ENCODE measurements around the gene CELF5. TPM values are rescaled to one million over a fixed set of nuclear protein-coding genes. Genes with fewer than 3 reads are reported as not detected.
"Not testable (repeated sequence)": the region's sequence is repeated elsewhere in the genome, so short reads cannot be mapped to it uniquely, and the experiment has no call there.

The CELF5 gene
- total RNA-seq, 4 donors from 2014 or later, result 0.28 to 0.73 TPM; not detected in 2

DNA sequence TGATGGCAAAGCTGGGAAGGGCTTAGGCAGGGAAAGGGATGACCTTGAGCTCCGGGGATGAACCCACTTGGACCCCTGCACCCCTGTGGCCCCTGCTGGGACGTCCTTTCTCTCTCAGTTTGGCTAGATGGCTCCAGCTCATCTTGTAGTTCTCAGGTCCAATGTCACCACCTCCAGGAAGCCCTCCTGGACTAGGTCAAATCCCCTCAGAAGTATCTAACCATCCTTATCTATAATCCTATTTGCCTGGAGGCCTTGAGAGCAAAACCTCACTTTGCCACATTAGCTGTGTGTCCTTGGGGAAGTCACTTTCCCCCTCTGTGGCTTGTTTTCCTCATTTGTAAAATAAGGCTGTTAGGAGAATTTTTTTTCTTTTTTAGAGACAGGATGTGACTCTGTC lies 99.2 kb downstream of the CELF5 start:
- Histone ChIP-seq H3K4me3 (no peak overlapping the region), H3K4me1 (no peaks in the 10 kb centered on the region), H3K27ac (no peak overlapping the region), H3K9me3 (no peaks in the 10 kb centered on the region), H3K36me3 (no peaks in the 10 kb centered on the region), H3K27me3 (no peaks in the 10 kb centered on the region)
- intact Hi-C loops (cut with DNase I; ENCODE audit: low total_unique reads), result no loop called here
- TF ChIP-seq POLR2A (IDR thresholded peaks at IDR 0.05) (no peak), CTCF (IDR thresholded peaks at IDR 0.05) (no peak)
- no peak for DNase-seq

- H3K4me3 ChIP-seq, result no peak overlapping the region
- intact Hi-C loops (cut with DNase I; ENCODE audit: low total_unique reads), result no loop called here
- peak; percentile 35 to 57 (median 55) for TF ChIP-seq CTCF (IDR thresholded peaks at IDR 0.05)
- no peak for TF ChIP-seq POLR2A (IDR thresholded peaks at IDR 0.05)
- no peaks in the 10 kb centered on the region for H3K36me3 ChIP-seq
- H3K4me1 ChIP-seq, result no peaks in the 10 kb centered on the region
- DNase-seq, result no peak
- H3K27ac ChIP-seq, result no peak overlapping the region
- no peaks in the 10 kb centered on the region for H3K27me3 ChIP-seq
- no peaks in the 10 kb centered on the region for H3K9me3 ChIP-seq
Measured at GRCh38 chr19:3324405-3324856, 100.0 kb downstream of the CELF5 start.

DNA sequence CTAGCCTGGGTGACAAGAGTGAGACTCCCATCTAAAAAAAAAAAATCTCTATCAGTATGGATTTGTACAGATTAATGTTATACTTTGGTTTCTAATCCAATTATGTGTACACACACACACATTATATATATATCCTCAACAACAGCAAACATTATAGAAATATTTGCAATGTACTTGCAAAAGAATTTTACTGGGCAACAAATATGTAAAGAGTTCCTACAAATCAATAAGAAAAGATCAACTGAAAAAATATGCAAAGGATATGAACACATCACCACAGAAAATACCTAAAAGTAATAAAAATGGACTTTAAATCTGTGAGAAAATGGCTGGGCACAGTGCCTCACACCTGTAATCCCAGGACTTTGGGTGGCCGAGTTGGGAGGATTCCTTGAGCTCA lies 101.0 kb downstream of the CELF5 start:
- H3K4me3 ChIP-seq, result no peak overlapping the region
- TF ChIP-seq POLR2A (IDR thresholded peaks at IDR 0.05), result no peak
- intact Hi-C loops (cut with DNase I; ENCODE audit: low total_unique reads), result no loop called here

GRCh38 chr19:3328743-3329142 lies 104.3 kb downstream of the CELF5 start:
- H3K27me3 ChIP-seq, result no peaks in the 10 kb centered on the region
- H3K9me3 ChIP-seq, result no peaks in the 10 kb centered on the region
- TF ChIP-seq CTCF (IDR thresholded peaks at IDR 0.05) (no peak), POLR2A (IDR thresholded peaks at IDR 0.05) (no peak)
- no peaks in the 10 kb centered on the region for H3K4me1 ChIP-seq
- intact Hi-C loops (cut with DNase I; ENCODE audit: low total_unique reads), result no loop called here
- H3K27ac ChIP-seq, result no peak overlapping the region
- H3K4me3 ChIP-seq, result no peak overlapping the region
- DNase-seq, result no peak
- H3K36me3 ChIP-seq, result no peaks in the 10 kb centered on the region

More for the DNA sequence above, 101.0 kb downstream of the CELF5 start:
- no peaks in the 10 kb centered on the region for H3K27me3 ChIP-seq
- no peak overlapping the region for H3K27ac ChIP-seq
- H3K36me3 ChIP-seq, result no peaks in the 10 kb centered on the region
- no peaks in the 10 kb centered on the region for H3K9me3 ChIP-seq
- DNase-seq, result no peak
- no peaks in the 10 kb centered on the region for H3K4me1 ChIP-seq

DNA sequence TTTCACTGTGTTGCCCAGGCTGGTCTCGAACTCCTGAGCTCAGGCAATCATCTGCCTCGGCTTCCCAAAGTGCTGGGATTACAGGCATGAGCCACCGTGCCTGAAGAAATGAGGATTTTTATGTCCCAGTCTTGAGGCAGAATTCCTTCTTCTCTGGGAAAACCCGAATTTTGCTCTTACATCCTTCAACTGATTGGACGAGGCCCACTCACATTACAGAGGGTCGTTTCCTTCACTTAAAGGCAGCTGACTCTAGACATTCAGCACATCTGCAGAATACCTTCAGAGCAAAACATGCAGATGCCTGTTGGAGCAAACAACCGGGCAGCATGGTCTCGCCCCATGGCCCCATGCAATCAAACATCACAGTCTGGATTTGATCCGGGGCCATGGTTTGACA lies 105.6 kb downstream of the CELF5 start:
- H3K4me3 ChIP-seq, result no peak overlapping the region
- H3K27me3 ChIP-seq, result no peaks in the 10 kb centered on the region
- intact Hi-C loops (cut with DNase I; ENCODE audit: low total_unique reads), result no loop called here
- no peaks in the 10 kb centered on the region for H3K9me3 ChIP-seq
- no peaks in the 10 kb centered on the region for H3K36me3 ChIP-seq
- DNase-seq, result no peak
- no peak overlapping the region for H3K27ac ChIP-seq
- TF ChIP-seq POLR2A (IDR thresholded peaks at IDR 0.05), result no peak
- no peak for TF ChIP-seq CTCF (IDR thresholded peaks at IDR 0.05)
- H3K4me1 ChIP-seq, result no peaks in the 10 kb centered on the region

DNA sequence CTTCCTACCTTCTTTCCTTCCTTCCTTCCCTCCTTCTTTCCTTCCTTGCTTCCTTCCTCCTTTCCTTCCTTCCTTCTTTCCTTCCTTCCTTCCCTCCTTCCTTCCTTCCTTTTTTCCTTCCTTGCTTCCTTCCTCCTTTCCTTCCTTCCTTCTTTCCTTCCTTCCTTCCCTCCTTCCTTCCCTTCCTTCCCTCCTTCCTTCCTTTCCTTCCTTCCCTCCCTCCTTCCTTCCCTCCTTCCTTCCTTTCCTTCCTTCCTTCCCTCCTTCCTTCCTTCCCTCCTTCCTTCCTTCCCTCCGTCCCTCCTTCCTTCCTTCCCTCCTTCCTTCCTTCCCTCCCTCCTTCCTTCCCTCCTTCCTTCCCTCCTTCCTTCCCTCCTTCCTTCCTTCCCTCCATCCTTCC lies 107.8 kb downstream of the CELF5 start:
- intact Hi-C loops (cut with DNase I; ENCODE audit: low total_unique reads); H3K9me3 ChIP-seq; H3K27me3 ChIP-seq; H3K27ac ChIP-seq; DNase-seq; H3K36me3 ChIP-seq; H3K4me3 ChIP-seq; H3K4me1 ChIP-seq: not testable (repeated sequence)
